ENCODE results near the gene MIXL1.

GRCh38 chr1:226276077-226276682, 52.7 kb downstream of the MIXL1 start:
- TF ChIP-seq CTCF (IDR thresholded peaks at IDR 0.05) (no peak), POLR2A (IDR thresholded peaks at IDR 0.05) (no peak)

Measured in body of pancreas (tissue), 4 donors.